Measurements from ENCODE around the gene BLOC1S4. TPM values are rescaled to one million over a fixed set of nuclear protein-coding genes. Genes with fewer than 3 reads are reported as not detected.

The BLOC1S4 gene
- total and polyA plus RNA-seq, 7 experiments from 2014 or later, result 18.7 to 80.3 (median 44.5) TPM

DNA sequence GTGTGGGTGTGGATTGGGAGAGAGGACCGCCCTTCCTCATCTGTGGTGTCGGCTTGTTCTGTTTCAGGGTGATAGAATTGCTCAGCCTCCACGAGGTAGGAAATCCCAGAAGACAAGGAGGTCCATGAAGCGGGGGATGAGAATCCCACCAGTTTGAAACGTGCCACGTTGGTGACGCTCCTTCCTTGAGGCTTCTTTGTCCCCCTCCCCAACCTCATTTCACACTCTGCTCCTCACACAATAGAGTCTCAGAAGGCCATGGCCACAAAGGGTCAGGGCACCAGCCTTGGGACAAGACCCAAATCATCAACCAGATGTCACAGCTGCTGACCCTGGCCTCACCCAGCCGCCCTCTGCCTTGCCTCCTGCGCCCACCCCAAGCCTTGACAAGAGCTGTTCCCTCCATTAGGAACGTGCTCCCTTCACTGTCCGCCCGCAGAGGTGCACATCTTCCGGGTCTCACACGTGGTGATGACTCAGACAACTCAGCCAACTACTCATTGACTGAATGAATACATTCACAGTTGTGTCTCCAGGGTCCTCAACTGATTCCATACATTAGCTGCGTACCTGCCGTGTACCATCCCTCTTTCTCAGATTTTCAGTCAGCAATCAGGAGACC, 18.3 kb downstream of the BLOC1S4 start:
- intact Hi-C loops (cut with micrococcal nuclease), result no loop called here
- H3K36me3 ChIP-seq (ENCODE audit: control insufficient read depth in 2 of 3, insufficient read depth in 3 of 3, low read length in 3 of 3), result no peaks in the 10 kb centered on the region
- H3K27me3 ChIP-seq (ENCODE audit: control insufficient read depth in 2 of 2, insufficient read depth in 2 of 2, low read length in 2 of 2), result no peaks in the 10 kb centered on the region
- Mint-ChIP-seq H3K27ac (peak overlapping the region in 1 of 9 donors; percentile 32), H3K4me3 (no peak overlapping the region), H3K9me3 (peaks cover 0 to 1% (median 0%) of the 10 kb centered on the region in 11 donors), H3K36me3 (no peaks in the 10 kb centered on the region), H3K27me3 (peaks cover 0 to 12% (median 0%) of the 10 kb centered on the region in 5 donors), H3K4me1 (no peaks in the 10 kb centered on the region)
- no peak overlapping the region for H3K27ac ChIP-seq (ENCODE audit: low read depth, low read length)
- POLR2A ChIA-PET, result no interaction called here
- no peak overlapping the region for H3K4me3 ChIP-seq (ENCODE audit: low read length)
- no peaks in the 10 kb centered on the region for H3K9me3 ChIP-seq (ENCODE audit: control insufficient read depth in 2 of 3, low read length in 3 of 3)
- DNase-seq, result no peak
- CTCF ChIA-PET, result no interaction called here
- no peaks in the 10 kb centered on the region for H3K4me1 ChIP-seq (ENCODE audit: control insufficient read depth in 2 of 2, insufficient read depth in 2 of 2, low read length in 2 of 2)
- ATAC-seq, result no peak

DNA sequence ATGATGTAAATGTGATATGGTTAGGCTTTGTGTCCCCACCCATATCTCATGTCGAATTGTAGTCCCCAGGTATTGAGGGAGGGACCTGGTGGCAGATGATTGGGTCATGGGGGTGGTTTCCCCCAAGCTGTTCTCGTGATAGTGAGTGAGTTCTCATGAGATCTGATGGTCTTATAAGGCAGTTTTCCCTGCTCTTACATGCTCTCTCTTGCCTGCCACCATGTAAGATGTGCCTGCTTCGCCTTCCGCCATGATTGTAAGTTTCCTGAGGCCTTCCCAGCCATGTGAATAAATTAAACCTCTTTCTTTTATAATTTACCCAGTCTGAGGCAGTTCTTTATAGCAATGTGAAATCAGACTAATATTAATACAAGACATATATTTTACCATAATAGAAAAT, 23.9 kb downstream of the BLOC1S4 start:
- peak in 1 of 9 donors; percentile 2 for DNase-seq
- intact Hi-C loops (cut with micrococcal nuclease), result no loop called here
- H3K27me3 ChIP-seq (ENCODE audit: control insufficient read depth in 2 of 2, insufficient read depth in 2 of 2, low read length in 2 of 2), result no peaks in the 10 kb centered on the region
- no peak for ATAC-seq
- Mint-ChIP-seq H3K4me3 (no peak overlapping the region), H3K27ac (no peak overlapping the region), H3K4me1 (peaks cover 0 to 6% (median 0%) of the 10 kb centered on the region in 7 donors), H3K27me3 (peaks cover 0 to 14% (median 0%) of the 10 kb centered on the region in 5 donors), H3K9me3 (peaks cover 0 to 10% (median 2%) of the 10 kb centered on the region in 11 donors), H3K36me3 (no peaks in the 10 kb centered on the region)
- no peak overlapping the region for H3K4me3 ChIP-seq (ENCODE audit: low read length)
- no peaks in the 10 kb centered on the region for H3K4me1 ChIP-seq (ENCODE audit: control insufficient read depth in 2 of 2, insufficient read depth in 2 of 2, low read length in 2 of 2)
- H3K36me3 ChIP-seq (ENCODE audit: control insufficient read depth in 2 of 3, insufficient read depth in 3 of 3, low read length in 3 of 3), result no peaks in the 10 kb centered on the region
- CTCF ChIA-PET, result no interaction called here
- no peak overlapping the region for H3K27ac ChIP-seq (ENCODE audit: low read depth, low read length)
- no peaks in the 10 kb centered on the region for H3K9me3 ChIP-seq (ENCODE audit: control insufficient read depth in 2 of 3, low read length in 3 of 3)
- POLR2A ChIA-PET, result interaction anchor here (0.6 kb wide), 1 partner anchor 18 kb away, joined by 4 read pairs; no protein-coding TSS in a partner anchor

DNA sequence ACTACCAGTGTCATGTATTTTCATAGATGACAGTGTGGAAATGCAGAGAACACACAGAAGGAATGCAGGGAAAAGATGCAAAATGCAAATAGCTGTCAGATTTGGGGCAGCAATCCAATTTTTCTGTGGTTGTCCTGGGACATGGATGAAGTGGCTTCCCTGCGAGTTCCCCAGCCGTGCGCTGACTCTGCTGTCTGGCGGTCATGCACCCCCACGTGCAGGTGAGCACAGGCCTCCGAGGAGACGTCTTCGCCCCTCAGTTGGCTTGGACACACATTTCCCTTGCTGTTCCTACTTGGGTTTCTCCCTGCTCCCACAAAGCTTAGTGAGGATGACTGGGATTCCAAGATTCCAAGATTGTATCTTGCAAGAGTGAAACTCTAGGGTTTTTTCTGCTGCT, 24.4 kb downstream of the BLOC1S4 start:
- Mint-ChIP-seq H3K9me3 (peaks cover 0 to 10% (median 2%) of the 10 kb centered on the region in 11 donors), H3K4me3 (no peak overlapping the region), H3K4me1 (peaks cover 0 to 6% (median 0%) of the 10 kb centered on the region in 7 donors), H3K36me3 (no peaks in the 10 kb centered on the region), H3K27ac (no peak overlapping the region), H3K27me3 (peaks cover 0 to 14% (median 0%) of the 10 kb centered on the region in 5 donors)
- Histone ChIP-seq H3K27me3 (ENCODE audit: control insufficient read depth in 2 of 2, insufficient read depth in 2 of 2, low read length in 2 of 2) (no peaks in the 10 kb centered on the region), H3K36me3 (ENCODE audit: control insufficient read depth in 2 of 3, insufficient read depth in 3 of 3, low read length in 3 of 3) (no peaks in the 10 kb centered on the region), H3K4me3 (ENCODE audit: low read length) (no peak overlapping the region), H3K4me1 (ENCODE audit: control insufficient read depth in 2 of 2, insufficient read depth in 2 of 2, low read length in 2 of 2) (no peaks in the 10 kb centered on the region), H3K9me3 (ENCODE audit: control insufficient read depth in 2 of 3, low read length in 3 of 3) (no peaks in the 10 kb centered on the region), H3K27ac (ENCODE audit: low read depth, low read length) (no peak overlapping the region)
- ATAC-seq (no peak), DNase-seq (peak in 1 of 9 donors; percentile 3)
- POLR2A ChIA-PET, result interaction anchor here (0.6 kb wide), 1 partner anchor 18 kb away, joined by 4 read pairs; no protein-coding TSS in a partner anchor
- intact Hi-C loops (cut with micrococcal nuclease), result no loop called here
- CTCF ChIA-PET, result no interaction called here

DNA sequence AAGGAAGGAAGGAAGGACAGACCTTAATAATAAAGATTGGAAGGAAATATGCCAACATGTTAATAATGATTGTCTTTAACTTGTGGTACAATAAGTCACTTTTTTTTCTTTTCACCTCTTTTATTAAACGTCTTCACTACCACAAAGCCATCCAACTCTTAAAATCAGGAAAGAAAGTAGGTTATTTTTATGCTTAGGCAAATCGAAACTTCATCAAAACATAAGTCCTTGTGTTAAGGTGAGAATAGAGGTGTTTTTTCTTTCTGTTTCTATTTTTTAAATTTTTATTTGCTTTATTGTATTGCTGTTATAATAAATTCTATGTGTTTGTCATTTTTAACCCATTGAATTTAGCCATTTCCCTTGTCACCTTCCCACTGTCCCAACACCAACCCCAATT, 26.5 kb downstream of the BLOC1S4 start:
- ChIA-PET POLR2A (interaction anchor here (0.6 kb wide), 1 partner anchor 161 kb away, joined by 5 read pairs; no protein-coding TSS in a partner anchor), CTCF (no interaction called here)
- Histone ChIP-seq H3K27ac (ENCODE audit: low read depth, low read length) (no peak overlapping the region), H3K4me1 (ENCODE audit: control insufficient read depth in 2 of 2, insufficient read depth in 2 of 2, low read length in 2 of 2) (no peaks in the 10 kb centered on the region), H3K4me3 (ENCODE audit: low read length) (no peak overlapping the region), H3K36me3 (ENCODE audit: control insufficient read depth in 2 of 3, insufficient read depth in 3 of 3, low read length in 3 of 3) (no peaks in the 10 kb centered on the region), H3K27me3 (ENCODE audit: control insufficient read depth in 2 of 2, insufficient read depth in 2 of 2, low read length in 2 of 2) (no peaks in the 10 kb centered on the region), H3K9me3 (ENCODE audit: control insufficient read depth in 2 of 3, low read length in 3 of 3) (no peaks in the 10 kb centered on the region)
- ATAC-seq, result no peak
- Mint-ChIP-seq H3K36me3 (no peaks in the 10 kb centered on the region), H3K4me1 (peaks cover 0 to 6% (median 0%) of the 10 kb centered on the region in 7 donors), H3K4me3 (no peak overlapping the region), H3K27ac (peak overlapping the region in 1 of 9 donors; percentile 22), H3K27me3 (peaks cover 0 to 11% (median 0%) of the 10 kb centered on the region in 5 donors), H3K9me3 (peaks cover 0 to 10% (median 2%) of the 10 kb centered on the region in 11 donors)
- no peak for DNase-seq
- intact Hi-C loops (cut with micrococcal nuclease), result no loop called here

DNA sequence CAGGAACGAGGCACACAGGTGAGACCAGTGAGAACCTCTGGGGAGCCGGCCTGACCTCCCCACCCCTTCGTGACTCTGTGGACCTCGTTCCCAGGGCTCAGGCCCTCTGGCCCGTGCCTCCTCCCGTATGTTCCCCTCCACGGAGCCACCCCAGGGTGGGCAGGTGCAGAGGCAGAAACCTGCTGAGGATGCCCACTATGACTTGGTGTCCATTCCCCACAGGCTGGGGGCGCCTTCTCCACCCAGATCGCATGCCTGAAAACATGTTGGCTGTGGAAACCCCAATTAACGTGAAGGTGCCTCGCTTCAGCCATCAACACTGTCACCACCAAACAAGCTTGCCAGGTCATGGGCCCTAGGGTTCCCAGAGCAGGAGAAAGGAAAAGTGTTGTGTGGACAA, 27.0 kb downstream of the BLOC1S4 start:
- no peak overlapping the region for H3K27ac ChIP-seq (ENCODE audit: low read depth, low read length)
- ChIA-PET CTCF (interaction anchor here (0.7 kb wide), 1 partner anchor 132 kb away, joined by 3 read pairs; no protein-coding TSS in a partner anchor), POLR2A (interaction anchor here (0.6 kb wide), 1 partner anchor 160 kb away, joined by 5 read pairs; no protein-coding TSS in a partner anchor)
- intact Hi-C loops (cut with micrococcal nuclease), result loop anchor here in 1 of 2 donors (1.0 kb wide), 1 partner anchor 130 kb away; no protein-coding TSS in a partner anchor
- H3K4me1 ChIP-seq (ENCODE audit: control insufficient read depth in 2 of 2, insufficient read depth in 2 of 2, low read length in 2 of 2), result no peaks in the 10 kb centered on the region
- no peaks in the 10 kb centered on the region for H3K27me3 ChIP-seq (ENCODE audit: control insufficient read depth in 2 of 2, insufficient read depth in 2 of 2, low read length in 2 of 2)
- H3K27me3 Mint-ChIP-seq, result peaks cover 0 to 8% (median 0%) of the 10 kb centered on the region in 5 donors
- H3K4me1 Mint-ChIP-seq, result peaks cover 0 to 6% (median 0%) of the 10 kb centered on the region in 7 donors
- H3K27ac Mint-ChIP-seq, result no peak overlapping the region
- H3K9me3 ChIP-seq (ENCODE audit: control insufficient read depth in 2 of 3, low read length in 3 of 3), result no peaks in the 10 kb centered on the region
- peaks cover 0 to 10% (median 2%) of the 10 kb centered on the region in 11 donors for H3K9me3 Mint-ChIP-seq
- H3K36me3 ChIP-seq (ENCODE audit: control insufficient read depth in 2 of 3, insufficient read depth in 3 of 3, low read length in 3 of 3), result no peaks in the 10 kb centered on the region
- no peaks in the 10 kb centered on the region for H3K36me3 Mint-ChIP-seq
- no peak for DNase-seq
- no peak overlapping the region for H3K4me3 Mint-ChIP-seq
- no peak for ATAC-seq
- H3K4me3 ChIP-seq (ENCODE audit: low read length), result no peak overlapping the region

DNA sequence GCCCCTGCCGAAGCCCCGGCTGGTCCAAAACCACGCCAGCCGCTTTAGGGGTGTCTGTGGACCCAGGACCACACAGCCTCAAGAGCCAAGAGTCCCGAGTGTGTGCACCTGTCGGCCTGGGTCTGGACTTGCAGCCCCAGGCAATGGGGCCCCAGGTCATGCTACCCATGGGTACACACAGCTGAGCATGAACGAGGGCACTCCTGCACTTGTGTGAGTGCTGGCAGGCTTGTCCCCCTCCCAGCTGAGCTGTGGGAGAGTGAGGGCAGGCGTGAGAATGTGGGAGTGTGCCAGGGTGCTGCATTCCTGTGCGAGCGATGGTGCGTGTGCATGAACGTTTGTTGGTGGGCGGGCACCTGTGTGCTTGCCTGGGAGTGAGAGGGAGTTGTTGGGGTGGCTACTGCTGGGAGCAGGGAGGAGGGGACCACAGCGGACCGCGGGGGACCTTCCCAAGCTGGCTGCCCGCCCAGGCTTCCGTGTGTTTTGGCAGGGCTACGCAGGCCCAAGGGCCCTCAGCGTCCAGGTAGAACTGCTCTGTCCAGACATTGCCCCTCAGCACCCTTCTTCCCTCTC, 30.8 kb downstream of the BLOC1S4 start:
- Histone ChIP-seq H3K4me3 (ENCODE audit: low read length) (no peak overlapping the region), H3K36me3 (ENCODE audit: control insufficient read depth in 2 of 3, insufficient read depth in 3 of 3, low read length in 3 of 3) (no peaks in the 10 kb centered on the region), H3K27me3 (ENCODE audit: control insufficient read depth in 2 of 2, insufficient read depth in 2 of 2, low read length in 2 of 2) (no peaks in the 10 kb centered on the region), H3K27ac (ENCODE audit: low read depth, low read length) (no peak overlapping the region), H3K9me3 (ENCODE audit: control insufficient read depth in 2 of 3, low read length in 3 of 3) (no peaks in the 10 kb centered on the region), H3K4me1 (ENCODE audit: control insufficient read depth in 2 of 2, insufficient read depth in 2 of 2, low read length in 2 of 2) (peaks cover 0 to 3% of the 10 kb centered on the region in 2 donors)
- ATAC-seq (no peak), DNase-seq (no peak)
- Mint-ChIP-seq H3K4me3 (no peak overlapping the region), H3K4me1 (peaks cover 0 to 14% (median 7%) of the 10 kb centered on the region in 7 donors), H3K36me3 (no peaks in the 10 kb centered on the region), H3K27ac (no peak overlapping the region), H3K9me3 (no peaks in the 10 kb centered on the region), H3K27me3 (peaks cover 0 to 3% (median 0%) of the 10 kb centered on the region in 5 donors)
- intact Hi-C loops (cut with micrococcal nuclease), result no loop called here
- POLR2A ChIA-PET, result no interaction called here
- CTCF ChIA-PET, result no interaction called here

All from naive thymus-derived CD4-positive, alpha-beta T cell (primary cell).